GM19372 (cell line): ENCODE data around the gene USP34.
"Not testable (repeated sequence)": the region's sequence is repeated elsewhere in the genome, so short reads cannot be mapped to it uniquely, and the experiment has no call there.

Experiments
- ATAC-seq: cut with Tn5 transposase; IDR thresholded peaks from one replicate; pipeline ENCODE4 v1.9.1; 2021; ENCODE audit warnings: mild to moderate bottlenecking, low read depth, moderate library complexity; ENCODE audit not compliant: unreplicated experiment

The USP34 gene

GRCh38 chr2:61465045-61465444, 5.8 kb downstream of the USP34 start:
- ATAC-seq, result no peak

GRCh38 chr2:61463769-61464475, 7.0 kb downstream of the USP34 start:
- no peak for ATAC-seq

GRCh38 chr2:61461404-61461803, 9.5 kb downstream of the USP34 start:
- ATAC-seq, result no peak

GRCh38 chr2:61460163-61460562, 10.7 kb downstream of the USP34 start:
- ATAC-seq, result no peak

GRCh38 chr2:61456746-61457420, 14.0 kb downstream of the USP34 start:
- no peak for ATAC-seq

GRCh38 chr2:61456070-61456745, 14.7 kb downstream of the USP34 start:
- no peak for ATAC-seq

GRCh38 chr2:61454972-61455371, 15.9 kb downstream of the USP34 start:
- not testable (repeated sequence) for ATAC-seq

- ATAC-seq, result no peak
Measured at GRCh38 chr2:61454383-61454782, 16.5 kb downstream of the USP34 start.

- no peak for ATAC-seq
Measured at GRCh38 chr2:61452392-61452791, 18.5 kb downstream of the USP34 start.

- no peak for ATAC-seq
Measured at GRCh38 chr2:61451178-61451577, 19.7 kb downstream of the USP34 start.

- ATAC-seq, result no peak
Measured at GRCh38 chr2:61450144-61450543, 20.7 kb downstream of the USP34 start.

GRCh38 chr2:61448229-61448628, 22.7 kb downstream of the USP34 start:
- ATAC-seq, result no peak

- ATAC-seq, result not testable (repeated sequence)
Measured at GRCh38 chr2:61446971-61447370, 23.9 kb downstream of the USP34 start.

- peak; percentile 69 for ATAC-seq
Measured at GRCh38 chr2:61443342-61444041, 27.4 kb downstream of the USP34 start.

GRCh38 chr2:61439241-61440002, 31.5 kb downstream of the USP34 start:
- no peak for ATAC-seq

- ATAC-seq, result no peak
Measured at GRCh38 chr2:61438670-61439069, 32.2 kb downstream of the USP34 start.

GRCh38 chr2:61437170-61437569, 33.7 kb downstream of the USP34 start:
- no peak for ATAC-seq

GRCh38 chr2:61436092-61436491, 34.8 kb downstream of the USP34 start:
- ATAC-seq, result no peak

- no peak for ATAC-seq
Measured at GRCh38 chr2:61435291-61435690, 35.6 kb downstream of the USP34 start.

- ATAC-seq, result no peak
Measured at GRCh38 chr2:61434314-61434713, 36.6 kb downstream of the USP34 start.
